Natural killer cell (primary cell): Measurements from ENCODE around the gene ZMIZ1. TPM values are rescaled to one million over a fixed set of nuclear protein-coding genes. Genes with fewer than 3 reads are reported as not detected.

Experiments
- ATAC-seq, 3 donors: fragments of 150-1000 bp in 2 of 3; fragments of 200-7000 bp in 1 of 3; cut with Tn5 transposase; 1 replicate in 1 of 3; 2 replicates in 2 of 3; pipeline ENCODE4 v1.10.0; 2021; ENCODE audit warnings: mild to moderate bottlenecking in 2 of 3, moderate library complexity in 2 of 3
- DNase-seq, 2 donors: peaks; one replicate each; pipeline versions ENCODE4 v3.0.0 to v3.0.0-alpha.2; 2013 to 2021; ENCODE audit warnings: mixed read lengths in 1 of 2
- H3K27ac ChIP-seq: one replicate; pipeline ENCODE4 v1.5.1; 2013; ENCODE audit warnings: mild to moderate bottlenecking, low read length
- H3K27me3 ChIP-seq: one replicate; pipeline ENCODE4 v1.6.1; 2013; ENCODE audit warnings: low read length; ENCODE audit not compliant: control insufficient read depth, insufficient read depth
- H3K36me3 ChIP-seq: one replicate; pipeline ENCODE4 v1.6.1; 2013; ENCODE audit warnings: low read length; ENCODE audit not compliant: control insufficient read depth, insufficient read depth
- H3K4me1 ChIP-seq: one replicate; pipeline ENCODE4 v1.6.1; 2013; ENCODE audit warnings: low read length; ENCODE audit not compliant: control insufficient read depth, insufficient read depth
- H3K4me3 ChIP-seq: one replicate; pipeline ENCODE4 v1.5.1; 2013; ENCODE audit warnings: low read length
- H3K9me3 ChIP-seq: one replicate; pipeline ENCODE4 v1.6.1; 2013; ENCODE audit warnings: low read length; ENCODE audit not compliant: control insufficient read depth, insufficient read depth
- H3K27ac Mint-ChIP-seq, 2 donors: one replicate each; pipeline ENCODE4 v1.8.0; 2022; ENCODE audit warnings: mild to moderate bottlenecking in 2 of 2, mixed read lengths in 2 of 2, moderate library complexity in 1 of 2
- H3K27me3 Mint-ChIP-seq, 2 donors: one replicate each; pipeline ENCODE4 v1.8.0; 2022; ENCODE audit warnings: low read depth in 2 of 2, mixed read lengths in 2 of 2
- H3K36me3 Mint-ChIP-seq: one replicate; pipeline ENCODE4 v1.8.0; 2022; ENCODE audit warnings: mixed read lengths
- H3K4me1 Mint-ChIP-seq, 2 donors: one replicate each; pipeline ENCODE4 v1.8.0; 2022; ENCODE audit warnings: mixed read lengths in 2 of 2
- H3K4me3 Mint-ChIP-seq: one replicate; pipeline ENCODE4 v1.8.0; 2022; ENCODE audit warnings: mild to moderate bottlenecking, moderate library complexity, mixed read lengths
- H3K9me3 Mint-ChIP-seq, 2 donors: one replicate each; pipeline ENCODE4 v1.8.0; 2022; ENCODE audit warnings: mixed read lengths in 2 of 2
- WGBS: methylation state at CpG from one replicate; pipeline ENCODE4 v1.1.7; 2013; ENCODE audit warnings: missing lambda C conversion rate; ENCODE audit not compliant: insufficient coverage; 5-methylcytosine and 5-hydroxymethylcytosine counted together
- intact Hi-C: fragments of 100-400 bp; cut with micrococcal nuclease; formaldehyde crosslinking; loops from one replicate; pipeline ENCODE4 v1.14.2; 2022
- total RNA-seq, 4 donors: library from RNA; stranded (reverse); fragments of 120-200 nt in 1 of 4; gene quantifications; one replicate each; pipeline versions ENCODE4 v1.2.3 to v1.2.4, GENCODE V29; 2013 to 2022
- TF ChIP-seq, protein P1 (sequence below): fragments of 200-600 bp; IDR thresholded peaks from one replicate; pipeline ENCODE4 v1.8.0; 2022; ENCODE audit warnings: antibody characterized with exemption

ZMIZ1 gene
- total RNA-seq, 3 donors from 2014 or later (not counting 1 experiment from before 2014, with no cell fraction given) = 36.5 to 51.5 (median 37.9) TPM

DNA sequence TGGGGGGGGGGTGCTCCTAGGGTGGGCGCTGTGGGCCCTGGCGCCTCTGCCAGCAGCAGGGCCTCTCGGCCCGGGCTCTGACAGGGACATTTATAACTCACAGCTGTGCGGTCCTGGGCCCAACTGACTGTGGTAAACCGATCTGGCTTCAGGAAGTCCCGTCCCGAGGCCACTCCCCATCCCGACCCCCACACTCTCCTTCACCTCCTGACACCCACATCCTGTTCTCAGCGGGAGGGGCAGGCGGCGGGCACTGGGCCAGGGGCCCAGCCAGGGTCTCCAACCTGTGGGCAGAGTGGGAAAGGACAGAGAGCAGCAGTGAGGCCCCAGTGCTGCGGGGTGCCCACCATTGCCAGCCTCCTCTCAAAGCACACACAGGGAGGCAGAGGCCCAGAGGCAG lies 69.1 kb downstream of the ZMIZ1 start:
- peak; percentile 75 to 83 (median 76) for ATAC-seq
- Mint-ChIP-seq H3K4me1 (peaks cover 42 to 78% of the 10 kb centered on the region in 2 donors), H3K27ac (peak overlapping the region; percentile 83 to 94), H3K4me3 (peak overlapping the region; percentile 79), H3K27me3 (no peaks in the 10 kb centered on the region), H3K9me3 (no peaks in the 10 kb centered on the region), H3K36me3 (no peaks in the 10 kb centered on the region)
- Histone ChIP-seq H3K27me3 (no peaks in the 10 kb centered on the region), H3K4me3 (peak overlapping the region; percentile 19), H3K36me3 (peaks cover 2% of the 10 kb centered on the region), H3K27ac (peak overlapping the region; percentile 52), H3K9me3 (no peaks in the 10 kb centered on the region), H3K4me1 (peaks cover 62% of the 10 kb centered on the region)
- WGBS = under 1% methylated on average over 13 of the region's 13 CpGs
- DNase-seq = peak; percentile 49 to 56
- intact Hi-C loops = no loop called here
- TF ChIP-seq, protein P1, sequence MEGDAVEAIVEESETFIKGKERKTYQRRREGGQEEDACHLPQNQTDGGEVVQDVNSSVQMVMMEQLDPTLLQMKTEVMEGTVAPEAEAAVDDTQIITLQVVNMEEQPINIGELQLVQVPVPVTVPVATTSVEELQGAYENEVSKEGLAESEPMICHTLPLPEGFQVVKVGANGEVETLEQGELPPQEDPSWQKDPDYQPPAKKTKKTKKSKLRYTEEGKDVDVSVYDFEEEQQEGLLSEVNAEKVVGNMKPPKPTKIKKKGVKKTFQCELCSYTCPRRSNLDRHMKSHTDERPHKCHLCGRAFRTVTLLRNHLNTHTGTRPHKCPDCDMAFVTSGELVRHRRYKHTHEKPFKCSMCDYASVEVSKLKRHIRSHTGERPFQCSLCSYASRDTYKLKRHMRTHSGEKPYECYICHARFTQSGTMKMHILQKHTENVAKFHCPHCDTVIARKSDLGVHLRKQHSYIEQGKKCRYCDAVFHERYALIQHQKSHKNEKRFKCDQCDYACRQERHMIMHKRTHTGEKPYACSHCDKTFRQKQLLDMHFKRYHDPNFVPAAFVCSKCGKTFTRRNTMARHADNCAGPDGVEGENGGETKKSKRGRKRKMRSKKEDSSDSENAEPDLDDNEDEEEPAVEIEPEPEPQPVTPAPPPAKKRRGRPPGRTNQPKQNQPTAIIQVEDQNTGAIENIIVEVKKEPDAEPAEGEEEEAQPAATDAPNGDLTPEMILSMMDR = no peak

DNA sequence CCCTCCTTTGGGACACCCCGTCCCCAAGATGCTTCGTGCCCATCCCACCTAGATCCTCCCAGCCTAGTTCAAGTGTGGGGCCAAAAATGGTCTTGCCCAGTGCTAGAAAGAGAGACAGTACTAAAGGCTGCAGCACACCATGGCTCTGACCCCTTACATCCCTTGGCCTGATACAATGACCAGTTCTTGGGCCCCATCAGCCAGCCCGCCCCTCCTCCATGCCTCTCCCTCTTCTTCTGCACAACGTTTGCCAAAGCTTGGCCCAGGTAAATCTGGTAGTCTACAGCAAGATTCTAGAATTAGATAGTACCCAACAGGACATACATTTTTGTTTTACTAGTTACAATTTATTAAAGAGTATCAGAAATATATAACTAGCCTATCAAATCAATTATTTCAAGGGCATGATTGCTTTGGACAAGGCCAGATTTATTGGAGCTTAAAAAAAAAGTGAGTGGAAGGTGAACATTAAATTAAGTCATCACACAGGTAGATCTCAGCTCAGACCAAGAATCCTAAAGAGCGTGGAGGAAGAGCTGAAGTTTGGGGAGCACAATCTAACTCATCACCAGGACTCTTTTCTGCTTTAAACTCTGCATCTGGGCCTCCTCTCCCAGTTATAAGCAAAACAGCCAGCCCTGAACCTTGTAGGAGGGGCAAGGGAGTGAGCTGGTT lies 69.8 kb downstream of the ZMIZ1 start:
- Histone ChIP-seq H3K27me3 (no peaks in the 10 kb centered on the region), H3K27ac (peak overlapping the region; percentile 52), H3K9me3 (no peaks in the 10 kb centered on the region), H3K4me1 (peaks cover 68% of the 10 kb centered on the region), H3K36me3 (peaks cover 2% of the 10 kb centered on the region), H3K4me3 (no peak overlapping the region)
- H3K9me3 Mint-ChIP-seq = no peaks in the 10 kb centered on the region
- peak overlapping the region; percentile 83 to 94 for H3K27ac Mint-ChIP-seq
- H3K27me3 Mint-ChIP-seq = no peaks in the 10 kb centered on the region
- intact Hi-C loops = no loop called here
- H3K36me3 Mint-ChIP-seq = no peaks in the 10 kb centered on the region
- peaks cover 44 to 79% of the 10 kb centered on the region in 2 donors for H3K4me1 Mint-ChIP-seq
- 81% methylated on average over 5 of the region's 5 CpGs for WGBS
- no peak for DNase-seq
- no peak for ATAC-seq
- H3K4me3 Mint-ChIP-seq = peak overlapping the region; percentile 79
- TF ChIP-seq, protein P1 = no peak

DNA sequence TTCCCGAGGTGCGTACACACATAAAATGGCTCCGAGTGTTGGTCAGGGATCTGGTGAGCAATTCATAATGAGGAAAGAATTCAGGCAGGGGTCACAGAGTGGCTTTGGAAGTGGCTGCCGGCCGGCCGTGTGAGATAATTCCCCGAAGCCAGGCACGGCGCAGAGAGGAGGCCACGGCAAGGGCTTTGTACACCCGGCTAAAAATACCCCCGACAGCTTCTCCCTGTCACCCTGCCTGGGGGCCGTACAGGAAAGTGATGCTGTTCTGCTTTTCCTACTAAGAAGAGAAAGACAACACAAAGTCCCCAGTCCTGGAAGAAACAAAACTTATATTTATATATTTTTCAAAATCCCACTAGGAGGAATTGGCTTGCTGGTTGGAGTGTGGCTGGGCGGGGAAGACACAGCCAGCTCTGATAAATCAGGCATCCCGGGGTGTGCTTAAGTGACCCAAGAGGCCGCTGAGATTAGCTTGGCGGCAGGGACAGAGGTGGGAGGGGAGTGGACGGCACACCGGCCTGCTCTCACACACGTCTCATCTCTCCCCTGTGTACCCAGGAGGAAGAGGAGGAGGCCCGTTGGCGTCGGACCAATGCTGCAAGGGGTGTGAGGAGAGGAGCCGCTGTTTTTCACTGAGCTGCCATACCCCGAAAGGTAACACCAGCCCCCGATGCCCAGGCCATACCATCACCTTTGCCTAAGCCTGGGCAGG lies 70.5 kb downstream of the ZMIZ1 start:
- H3K36me3 ChIP-seq = peaks cover 2% of the 10 kb centered on the region
- Mint-ChIP-seq H3K9me3 (no peaks in the 10 kb centered on the region), H3K27me3 (no peaks in the 10 kb centered on the region), H3K4me3 (peak overlapping the region; percentile 79), H3K36me3 (no peaks in the 10 kb centered on the region), H3K27ac (peak overlapping the region; percentile 83 to 94), H3K4me1 (peaks cover 46 to 80% of the 10 kb centered on the region in 2 donors)
- intact Hi-C loops = no loop called here
- no peaks in the 10 kb centered on the region for H3K9me3 ChIP-seq
- peak in 1 of 3 donors; percentile 14 for ATAC-seq
- no peaks in the 10 kb centered on the region for H3K27me3 ChIP-seq
- TF ChIP-seq, protein P1 = no peak
- H3K4me3 ChIP-seq = no peak overlapping the region
- no peak for DNase-seq
- peaks cover 72% of the 10 kb centered on the region for H3K4me1 ChIP-seq
- H3K27ac ChIP-seq = no peak overlapping the region
- 48% methylated on average over 23 of the region's 26 CpGs for WGBS
